HG03558 (cell line): Measurements from ENCODE around the gene LANCL2.
"Not testable (repeated sequence)": the region's sequence is repeated elsewhere in the genome, so short reads cannot be mapped to it uniquely, and the experiment has no call there.

Source experiments
- ATAC-seq: cut with Tn5 transposase; IDR thresholded peaks from one replicate; pipeline ENCODE4 v1.9.1; 2021; ENCODE audit warnings: moderate number of reproducible peaks; ENCODE audit not compliant: unreplicated experiment; ENCODE audit errors: extremely low read depth

The LANCL2 gene

GRCh38 chr7:55400191-55400590 lies 35.1 kb downstream of the LANCL2 start:
- ATAC-seq, result no peak

DNA sequence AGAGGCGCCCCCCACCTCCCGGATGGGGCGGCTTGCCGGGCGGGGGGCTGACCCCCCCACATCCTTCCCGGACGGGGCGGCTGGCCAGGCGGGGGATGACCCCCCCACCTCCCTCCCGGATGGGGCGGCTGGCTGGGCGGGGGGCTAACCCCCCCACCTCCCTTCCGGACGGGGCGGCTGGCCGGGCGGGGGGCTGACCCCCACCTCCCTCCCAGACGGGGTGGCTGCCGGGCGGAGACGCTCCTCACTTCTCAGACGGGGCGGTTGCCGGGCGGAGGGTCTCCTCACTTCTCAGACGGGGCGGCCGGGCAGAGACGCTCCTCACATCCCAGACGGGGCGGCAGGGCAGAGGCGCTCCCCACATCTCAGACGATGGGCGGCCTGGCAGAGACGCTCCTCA lies 37.4 kb downstream of the LANCL2 start:
- ATAC-seq, result not testable (repeated sequence)

DNA sequence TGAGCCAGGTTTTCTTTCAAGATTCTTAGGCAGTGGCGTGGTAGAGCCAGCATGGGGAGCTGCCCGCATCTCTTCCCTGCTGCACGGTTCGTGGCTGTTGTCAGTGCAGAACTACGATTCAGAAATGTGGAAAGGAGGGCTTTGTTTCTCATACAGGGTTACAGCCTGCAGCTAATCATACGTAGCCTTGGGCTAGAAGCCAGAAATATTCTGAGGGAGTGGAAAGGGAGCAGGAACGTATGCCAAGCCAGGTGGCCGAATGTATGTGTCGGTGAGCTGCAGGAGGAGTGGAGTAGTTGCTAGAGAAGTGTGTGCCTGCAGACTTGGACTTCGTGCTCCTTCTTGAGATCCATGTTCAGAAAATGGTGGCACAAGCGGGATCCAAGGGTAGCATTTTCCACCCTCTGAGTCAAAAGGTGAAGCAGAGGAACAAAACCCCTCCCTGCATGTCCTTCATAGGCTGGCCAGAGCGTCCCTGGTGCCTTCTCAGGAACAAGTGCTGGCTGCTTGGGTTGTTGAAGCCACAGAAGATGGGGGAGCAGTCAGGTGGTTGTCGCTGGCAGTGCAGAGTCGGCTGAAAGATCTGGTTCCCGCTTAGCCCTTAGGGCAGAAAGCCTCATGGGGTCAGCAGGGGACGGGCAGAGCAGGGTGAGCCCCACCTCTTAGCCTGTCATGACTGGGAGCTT lies 40.9 kb downstream of the LANCL2 start:
- no peak for ATAC-seq

- ATAC-seq, result peak; percentile 46
Observed at GRCh38 chr7:55409482-55410225, 44.5 kb downstream of the LANCL2 start.

DNA sequence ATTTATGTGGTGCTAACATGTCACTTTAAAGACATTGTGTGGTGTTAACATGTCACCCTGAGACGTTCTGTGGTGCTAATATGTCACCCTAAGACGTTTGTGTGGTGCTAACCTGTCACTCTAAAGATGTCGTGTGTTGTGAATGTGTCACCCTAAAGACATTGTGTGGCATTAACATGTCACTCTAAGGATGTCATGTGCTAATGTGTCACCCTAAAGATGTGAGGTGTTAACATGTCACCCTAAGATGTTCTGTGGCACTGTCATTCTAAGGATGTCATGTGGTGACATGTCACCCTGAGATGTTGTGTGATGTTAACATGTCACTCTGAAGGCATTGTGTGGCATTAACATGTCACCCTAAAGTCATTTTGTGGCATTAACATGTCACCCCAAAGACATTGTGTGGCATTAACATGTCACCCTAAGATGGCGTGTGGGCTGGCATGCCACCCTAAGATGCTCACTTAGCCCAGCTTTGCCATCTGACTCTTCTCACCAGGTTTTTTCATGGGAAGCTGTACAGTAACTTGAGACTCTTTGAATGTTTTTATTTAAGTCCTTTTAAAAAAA lies 45.6 kb downstream of the LANCL2 start:
- no peak for ATAC-seq

- ATAC-seq, result no peak
Observed at GRCh38 chr7:55411844-55412243, 46.7 kb downstream of the LANCL2 start.

GRCh38 chr7:55413442-55413841 lies 48.3 kb downstream of the LANCL2 start:
- ATAC-seq, result no peak

DNA sequence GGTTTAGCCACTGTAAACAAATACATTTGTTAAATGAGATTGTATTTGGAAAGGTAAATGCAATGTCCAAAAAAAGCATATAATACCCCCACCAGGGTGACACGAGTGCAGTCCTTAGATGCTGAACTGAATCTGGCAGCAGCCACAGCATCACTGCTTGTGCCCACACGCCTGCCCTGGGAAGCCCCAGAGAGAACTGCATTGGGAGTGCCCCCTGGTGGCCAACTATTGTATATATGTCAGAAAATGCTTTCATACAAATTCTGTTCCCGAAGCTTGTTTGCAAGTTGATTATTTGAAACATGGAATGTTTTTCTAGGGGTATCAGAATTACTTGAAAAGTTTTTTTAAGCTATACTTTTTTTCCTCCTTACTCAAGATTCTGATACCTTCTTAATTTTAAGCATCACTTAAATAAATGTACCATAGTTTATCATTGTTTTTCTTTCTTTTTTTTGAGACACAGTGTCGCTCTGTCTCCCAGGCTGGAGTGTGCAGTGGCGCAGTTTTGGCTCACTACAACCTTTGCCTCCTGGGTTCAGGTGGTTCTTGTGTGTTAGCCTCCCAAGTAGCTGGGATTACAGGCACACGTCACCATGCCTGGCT lies 50.1 kb downstream of the LANCL2 start:
- ATAC-seq, result peak; percentile 95

- ATAC-seq, result not testable (repeated sequence)
Observed at GRCh38 chr7:55417456-55417855, 52.3 kb downstream of the LANCL2 start.

GRCh38 chr7:55420530-55420929 lies 55.4 kb downstream of the LANCL2 start:
- ATAC-seq, result no peak

DNA sequence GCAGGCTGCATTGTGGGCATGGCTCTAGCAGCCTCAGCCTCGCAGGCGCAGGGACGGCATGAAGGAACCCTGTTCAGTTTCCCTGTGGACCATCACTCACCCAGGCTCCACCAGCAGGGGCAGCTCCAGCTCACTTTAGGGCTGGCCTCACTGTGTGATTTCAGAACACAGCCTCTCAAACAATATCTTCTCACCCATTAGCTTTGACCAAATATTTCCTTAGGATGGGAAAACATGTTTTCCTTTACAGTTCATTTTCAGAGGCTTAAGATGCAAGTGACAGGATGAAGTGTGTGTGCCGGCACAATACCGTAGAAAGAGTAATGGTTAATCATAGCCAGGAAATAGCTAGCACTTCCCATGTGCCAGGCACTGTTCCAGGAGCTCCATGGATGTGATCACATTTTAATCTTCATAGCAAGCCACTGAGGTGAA lies 58.2 kb downstream of the LANCL2 start:
- no peak for ATAC-seq

GRCh38 chr7:55423891-55424290 lies 58.8 kb downstream of the LANCL2 start:
- ATAC-seq, result no peak

DNA sequence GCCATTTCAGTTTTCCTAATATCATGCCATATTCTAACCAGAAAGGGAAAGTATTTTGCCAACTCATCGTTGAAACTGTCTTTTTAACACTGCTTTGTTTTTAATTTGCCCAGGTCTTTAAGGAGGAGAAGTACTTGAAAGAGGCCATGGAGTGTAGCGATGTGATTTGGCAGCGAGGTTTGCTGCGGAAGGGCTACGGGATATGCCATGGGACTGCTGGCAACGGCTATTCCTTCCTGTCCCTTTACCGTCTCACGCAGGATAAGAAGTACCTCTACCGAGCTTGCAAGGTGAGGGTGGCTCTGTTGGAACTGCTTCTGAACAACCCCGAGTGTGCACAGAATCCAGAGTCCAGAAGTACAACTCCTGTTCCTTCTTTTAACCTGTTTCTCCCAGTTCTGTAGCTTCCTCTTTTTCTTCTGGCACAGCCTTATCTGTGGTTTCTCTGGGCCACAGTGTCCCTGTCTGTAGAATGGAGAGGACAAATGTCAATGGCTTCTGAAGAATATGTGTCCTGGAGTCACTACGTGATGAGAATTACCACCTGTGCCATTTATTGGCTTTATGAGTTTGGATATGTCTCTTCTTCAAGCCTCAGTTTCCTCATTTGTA lies 60.1 kb downstream of the LANCL2 start:
- ATAC-seq, result no peak

GRCh38 chr7:55426676-55427075 lies 61.5 kb downstream of the LANCL2 start:
- no peak for ATAC-seq

- ATAC-seq, result no peak
Observed at GRCh38 chr7:55427342-55427741, 62.2 kb downstream of the LANCL2 start.

- no peak for ATAC-seq
Observed at GRCh38 chr7:55427800-55428199, 62.7 kb downstream of the LANCL2 start.

- ATAC-seq, result no peak
Observed at GRCh38 chr7:55429835-55430499, 64.8 kb downstream of the LANCL2 start.

- ATAC-seq, result no peak
Observed at GRCh38 chr7:55431898-55432297, 66.8 kb downstream of the LANCL2 start.

GRCh38 chr7:55432506-55432905 lies 67.4 kb downstream of the LANCL2 start:
- no peak for ATAC-seq
